GM21381 (cell line): ENCODE measurements around the gene EFNA2.

Source experiments
- ATAC-seq: cut with Tn5 transposase; IDR thresholded peaks from one replicate; pipeline ENCODE4 v1.9.1; 2021; ENCODE audit warnings: mild to moderate bottlenecking, moderate library complexity; ENCODE audit not compliant: unreplicated experiment

The EFNA2 gene

DNA sequence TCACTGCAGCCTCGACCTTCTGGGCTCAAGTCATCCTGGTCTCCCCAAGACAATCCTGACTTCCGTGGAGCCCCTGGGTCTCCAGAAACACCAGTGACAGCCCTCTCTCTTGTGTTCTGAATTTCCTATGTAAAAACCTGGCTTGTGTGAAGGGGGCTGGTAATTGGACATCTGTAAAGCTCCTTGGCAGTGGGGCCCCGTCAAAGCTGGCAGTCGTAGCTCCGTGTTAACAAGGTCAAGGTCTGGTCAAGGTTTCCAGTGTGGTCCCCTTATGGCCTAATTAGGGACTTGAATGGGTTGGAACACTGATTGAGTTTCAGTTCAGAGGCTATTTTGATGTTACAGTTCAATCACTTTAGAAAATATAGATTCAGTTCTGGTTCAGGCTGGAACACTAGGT is 65.2 kb downstream of the EFNA2 start:
- no peak for ATAC-seq
